ENCODE results near the gene DICER1.

The DICER1 gene

DNA sequence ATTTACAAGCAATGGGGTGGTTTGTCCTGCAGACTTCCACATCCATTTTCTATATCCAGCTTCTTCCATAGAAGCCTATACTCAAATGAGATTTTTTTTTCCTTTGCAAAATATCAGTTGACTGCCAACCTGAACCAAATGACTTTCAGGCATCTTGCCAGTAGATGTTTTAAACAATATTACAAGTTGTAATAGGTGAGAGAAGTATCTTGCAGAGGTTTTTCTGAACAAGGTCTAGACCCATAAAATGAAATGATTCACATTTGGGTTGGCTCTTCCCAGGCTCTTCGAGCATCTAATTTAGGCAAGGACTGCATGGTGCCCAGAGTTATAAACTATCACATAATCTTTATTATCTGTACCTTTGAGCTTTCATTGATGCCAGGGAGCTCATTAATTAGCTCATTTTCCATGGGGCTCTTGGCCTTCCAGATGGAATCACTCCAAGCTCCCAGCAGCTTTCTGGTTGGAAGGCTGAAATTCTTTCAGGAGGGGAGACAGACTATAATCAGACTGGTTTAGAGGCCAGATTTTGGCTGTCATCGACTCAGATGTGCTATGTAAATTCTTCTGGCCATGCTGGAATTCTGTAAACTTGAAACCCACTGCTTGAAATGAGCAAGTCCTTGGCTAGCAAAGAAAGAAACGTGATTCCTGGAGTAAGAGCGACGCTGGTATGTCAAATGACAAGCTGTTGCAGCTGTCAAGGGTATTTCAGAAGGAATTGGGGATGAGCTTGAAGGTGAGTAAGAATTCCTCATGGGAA, 32.2 kb upstream of the DICER1 start:
- no peak overlapping the region for H3K9ac ChIP-seq
- H3K27ac ChIP-seq: no peak overlapping the region
- no peak overlapping the region for H2AFZ ChIP-seq (ENCODE audit: low read depth)
- H3K27me3 ChIP-seq (ENCODE audit: insufficient read depth, low read depth): no peaks in the 10 kb centered on the region
- H4K20me1 ChIP-seq (ENCODE audit: insufficient read depth): no peaks in the 10 kb centered on the region
- no peaks in the 10 kb centered on the region for H3K4me1 ChIP-seq (ENCODE audit: low read depth, poor library complexity, severe bottlenecking)
- TF ChIP-seq CTCF (conservative IDR thresholded peaks at IDR 0.05; ENCODE audit: low read depth, low read length): no peak
- H3K79me2 ChIP-seq (ENCODE audit: insufficient read depth, low read depth): no peaks in the 10 kb centered on the region
- H3K4me3 ChIP-seq (IDR thresholded peaks at IDR 0.05; ENCODE audit: insufficient read depth, low read depth, low read length): no peak overlapping the region
- H3K36me3 ChIP-seq (ENCODE audit: insufficient read depth): no peaks in the 10 kb centered on the region
- H3K4me2 ChIP-seq: no peak overlapping the region

GRCh38 chr14:95188380-95188779, 31.1 kb upstream of the DICER1 start:
- Histone ChIP-seq H2AFZ (ENCODE audit: low read depth) (no peak overlapping the region), H3K79me2 (ENCODE audit: insufficient read depth, low read depth) (no peaks in the 10 kb centered on the region)
- no peak for TF ChIP-seq CTCF (conservative IDR thresholded peaks at IDR 0.05; ENCODE audit: low read depth, low read length)

DNA sequence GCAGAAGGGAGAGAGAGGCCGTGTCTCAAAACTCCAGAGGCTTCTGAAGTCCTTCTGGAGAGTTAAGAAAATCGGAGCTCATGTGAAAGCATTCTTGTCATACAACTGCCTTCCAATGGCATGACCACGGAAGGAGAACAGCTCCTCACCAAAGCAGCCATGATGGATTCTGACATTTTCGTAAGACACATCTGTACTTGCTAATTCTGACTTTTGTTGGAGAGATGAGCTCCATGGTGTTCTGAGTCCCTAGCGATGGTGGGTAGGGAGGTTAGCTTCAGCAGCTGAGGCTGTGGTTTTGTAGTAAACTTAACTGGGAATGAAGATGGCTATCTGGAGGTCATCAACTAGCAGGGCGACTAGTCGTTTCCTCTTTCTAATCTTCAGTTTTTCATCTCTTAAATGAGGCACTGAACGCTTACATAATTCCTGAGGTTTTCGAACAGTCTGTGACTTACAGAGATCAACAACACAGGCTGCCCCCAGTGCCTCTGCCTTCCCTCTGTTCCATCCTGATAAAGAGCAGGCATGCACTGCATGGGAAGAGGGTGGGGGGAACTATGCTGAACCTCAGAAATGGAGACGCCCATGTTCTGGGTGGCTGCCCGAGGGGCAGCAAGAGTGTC, 28.6 kb upstream of the DICER1 start:
- no peak overlapping the region for H3K4me3 ChIP-seq (IDR thresholded peaks at IDR 0.05; ENCODE audit: insufficient read depth, low read depth, low read length)
- H3K27me3 ChIP-seq (ENCODE audit: insufficient read depth, low read depth): no peaks in the 10 kb centered on the region
- no peak overlapping the region for H2AFZ ChIP-seq (ENCODE audit: low read depth)
- H3K4me2 ChIP-seq: no peak overlapping the region
- H3K9ac ChIP-seq: no peak overlapping the region
- no peak overlapping the region for H3K27ac ChIP-seq
- no peaks in the 10 kb centered on the region for H3K4me1 ChIP-seq (ENCODE audit: low read depth, poor library complexity, severe bottlenecking)
- H3K36me3 ChIP-seq (ENCODE audit: insufficient read depth): no peaks in the 10 kb centered on the region
- no peaks in the 10 kb centered on the region for H4K20me1 ChIP-seq (ENCODE audit: insufficient read depth)
- H3K79me2 ChIP-seq (ENCODE audit: insufficient read depth, low read depth): no peaks in the 10 kb centered on the region
- no peak for TF ChIP-seq CTCF (conservative IDR thresholded peaks at IDR 0.05; ENCODE audit: low read depth, low read length)

More at GRCh38 chr14:95188380-95188779, 31.1 kb upstream of the DICER1 start:
- H3K27me3 ChIP-seq (ENCODE audit: insufficient read depth, low read depth): no peaks in the 10 kb centered on the region
- no peaks in the 10 kb centered on the region for H3K36me3 ChIP-seq (ENCODE audit: insufficient read depth)
- no peaks in the 10 kb centered on the region for H3K4me1 ChIP-seq (ENCODE audit: low read depth, poor library complexity, severe bottlenecking)
- no peaks in the 10 kb centered on the region for H4K20me1 ChIP-seq (ENCODE audit: insufficient read depth)
- H3K9ac ChIP-seq: no peak overlapping the region
- H3K27ac ChIP-seq: no peak overlapping the region
- H3K4me2 ChIP-seq: no peak overlapping the region
- no peak overlapping the region for H3K4me3 ChIP-seq (IDR thresholded peaks at IDR 0.05; ENCODE audit: insufficient read depth, low read depth, low read length)

GRCh38 chr14:95185033-95185766, 27.9 kb upstream of the DICER1 start:
- H3K4me1 ChIP-seq (ENCODE audit: low read depth, poor library complexity, severe bottlenecking): no peaks in the 10 kb centered on the region

More at GRCh38 chr14:95185033-95185766, 27.9 kb upstream of the DICER1 start:
- H3K27me3 ChIP-seq (ENCODE audit: insufficient read depth, low read depth): no peaks in the 10 kb centered on the region
- H4K20me1 ChIP-seq (ENCODE audit: insufficient read depth): no peaks in the 10 kb centered on the region
- no peak overlapping the region for H2AFZ ChIP-seq (ENCODE audit: low read depth)
- no peak overlapping the region for H3K27ac ChIP-seq
- H3K4me3 ChIP-seq (IDR thresholded peaks at IDR 0.05; ENCODE audit: insufficient read depth, low read depth, low read length): no peak overlapping the region
- no peaks in the 10 kb centered on the region for H3K79me2 ChIP-seq (ENCODE audit: insufficient read depth, low read depth)
- no peak overlapping the region for H3K9ac ChIP-seq
- no peak for TF ChIP-seq CTCF (conservative IDR thresholded peaks at IDR 0.05; ENCODE audit: low read depth, low read length)
- H3K36me3 ChIP-seq (ENCODE audit: insufficient read depth): no peaks in the 10 kb centered on the region
- H3K4me2 ChIP-seq: no peak overlapping the region

Data from KMS-11 (cell line).